Amniotic epithelial cell (primary cell): Measurements from ENCODE around the gene STK11IP.

Experiments used
- DNase-seq: peaks from one replicate; pipeline ENCODE4 v3.0.0-alpha.2; 2010; ENCODE audit warnings: low read depth

Gene STK11IP

GRCh38 chr2:219563271-219563928 is 34.3 kb upstream of the STK11IP start:
- DNase-seq, result no peak

DNA sequence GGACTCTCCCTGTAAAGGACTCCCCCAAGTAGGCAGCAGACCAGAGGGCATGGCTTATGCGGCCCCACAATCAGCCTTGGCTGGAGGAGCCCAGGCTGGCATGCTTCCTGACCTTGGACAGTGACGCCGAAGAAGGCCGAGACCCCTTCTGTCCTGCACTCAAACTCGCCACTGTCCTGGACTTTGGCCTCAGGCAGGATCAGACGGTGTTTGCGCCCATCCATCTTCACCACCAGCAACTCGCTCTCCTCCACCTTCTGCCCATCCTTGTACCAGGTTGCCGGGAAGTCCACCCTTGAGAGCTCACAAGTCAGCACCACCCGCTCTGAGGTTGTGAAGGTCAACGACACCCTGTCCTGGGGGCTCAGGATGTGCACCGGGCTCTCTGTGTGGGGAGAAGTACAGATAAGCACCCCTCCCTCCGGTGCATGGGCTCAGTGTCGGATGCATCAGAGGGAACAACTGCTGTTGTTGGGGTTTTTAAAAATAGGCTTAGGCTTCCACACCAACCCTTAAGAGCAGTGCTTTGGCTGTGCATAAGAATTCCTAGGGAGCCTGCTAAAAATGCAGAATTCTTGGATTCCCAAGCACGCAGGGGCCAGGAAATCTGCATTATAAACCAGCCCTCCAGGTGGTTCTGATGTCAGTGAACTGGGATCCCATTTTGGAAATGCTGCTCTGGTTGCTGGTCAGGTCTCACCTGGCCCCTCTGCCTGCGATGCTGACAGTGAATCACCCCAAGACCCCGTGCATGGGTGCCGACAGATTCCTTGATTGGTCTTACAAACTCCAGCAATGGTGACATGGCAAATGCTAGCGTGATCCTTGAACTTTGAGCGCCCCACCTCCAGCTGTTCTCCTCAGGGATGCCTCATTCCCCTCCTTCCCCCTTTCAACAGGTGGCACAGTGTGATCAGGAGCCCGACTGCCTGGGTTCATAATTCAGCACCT is 32.3 kb upstream of the STK11IP start:
- no peak for DNase-seq

- DNase-seq, result no peak
Observed at GRCh38 chr2:219566640-219567039, 31.0 kb upstream of the STK11IP start.

DNA sequence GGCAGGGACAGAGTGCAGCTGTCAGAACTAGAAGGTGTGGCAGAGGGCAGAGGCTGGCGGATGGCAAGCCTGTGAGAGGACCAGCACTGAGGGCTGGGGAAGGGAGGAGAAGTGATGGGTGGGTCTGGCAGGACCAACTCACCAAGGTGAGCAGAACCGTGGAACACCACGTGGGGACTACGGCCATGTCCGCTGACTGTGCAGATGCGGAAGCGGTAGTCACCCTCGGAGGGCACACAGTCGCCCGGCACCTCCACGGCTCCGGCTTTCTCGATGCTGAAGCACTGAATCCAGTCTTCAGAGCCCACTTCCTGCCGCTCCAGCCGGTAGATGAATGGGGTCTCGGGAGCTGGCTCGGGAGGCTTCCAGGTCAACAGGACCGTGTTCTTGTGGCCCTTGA is 30.5 kb upstream of the STK11IP start:
- DNase-seq, result no peak

DNA sequence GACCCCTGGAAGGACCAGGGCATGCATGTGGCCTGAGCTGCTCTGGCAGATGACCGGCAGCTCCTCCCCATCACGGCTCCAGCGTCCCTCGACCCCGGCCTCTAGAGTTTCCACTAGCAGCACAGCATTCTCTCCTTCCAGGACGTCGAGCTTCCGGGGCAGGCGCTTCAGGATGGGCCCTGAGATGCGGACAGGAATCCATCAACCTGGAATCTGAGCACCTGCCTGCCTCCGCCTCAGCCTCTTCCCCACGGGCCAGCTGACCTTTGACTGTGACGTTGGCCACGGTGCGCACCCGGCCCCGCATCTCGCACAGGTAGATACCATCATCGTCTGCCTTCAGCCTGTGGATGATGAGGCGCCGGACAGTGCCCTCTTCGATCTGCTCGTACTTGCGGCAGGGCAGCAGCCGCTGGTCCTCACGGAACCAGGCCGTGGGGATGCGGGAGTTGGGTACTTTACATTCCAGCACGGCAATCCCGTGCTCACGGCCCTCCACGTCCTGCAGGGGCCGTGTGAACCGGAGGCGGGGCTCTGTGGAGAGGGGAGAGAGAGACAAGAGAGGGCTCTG is 29.8 kb upstream of the STK11IP start:
- DNase-seq, result no peak

GRCh38 chr2:219569041-219569440 is 28.6 kb upstream of the STK11IP start:
- no peak for DNase-seq

DNA sequence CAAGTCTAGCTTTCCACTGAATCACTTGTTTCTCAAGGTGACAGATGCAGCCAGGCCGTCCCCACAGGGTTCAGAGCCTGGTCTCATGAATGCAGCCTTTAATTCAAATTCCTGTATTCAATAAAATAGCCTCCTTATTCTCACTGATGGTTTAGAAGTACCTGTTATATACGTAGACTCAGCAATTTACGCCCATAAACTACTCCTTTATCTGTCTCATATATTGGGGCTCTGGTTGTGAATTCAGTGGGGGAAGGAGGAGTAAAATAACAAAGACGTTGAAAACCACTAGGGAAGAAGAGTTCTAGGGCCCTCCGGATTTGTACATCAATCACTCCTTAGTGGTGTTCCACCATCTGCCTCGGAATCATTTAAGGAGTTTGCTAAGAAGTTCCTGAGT is 28.0 kb upstream of the STK11IP start:
- no peak for DNase-seq

DNA sequence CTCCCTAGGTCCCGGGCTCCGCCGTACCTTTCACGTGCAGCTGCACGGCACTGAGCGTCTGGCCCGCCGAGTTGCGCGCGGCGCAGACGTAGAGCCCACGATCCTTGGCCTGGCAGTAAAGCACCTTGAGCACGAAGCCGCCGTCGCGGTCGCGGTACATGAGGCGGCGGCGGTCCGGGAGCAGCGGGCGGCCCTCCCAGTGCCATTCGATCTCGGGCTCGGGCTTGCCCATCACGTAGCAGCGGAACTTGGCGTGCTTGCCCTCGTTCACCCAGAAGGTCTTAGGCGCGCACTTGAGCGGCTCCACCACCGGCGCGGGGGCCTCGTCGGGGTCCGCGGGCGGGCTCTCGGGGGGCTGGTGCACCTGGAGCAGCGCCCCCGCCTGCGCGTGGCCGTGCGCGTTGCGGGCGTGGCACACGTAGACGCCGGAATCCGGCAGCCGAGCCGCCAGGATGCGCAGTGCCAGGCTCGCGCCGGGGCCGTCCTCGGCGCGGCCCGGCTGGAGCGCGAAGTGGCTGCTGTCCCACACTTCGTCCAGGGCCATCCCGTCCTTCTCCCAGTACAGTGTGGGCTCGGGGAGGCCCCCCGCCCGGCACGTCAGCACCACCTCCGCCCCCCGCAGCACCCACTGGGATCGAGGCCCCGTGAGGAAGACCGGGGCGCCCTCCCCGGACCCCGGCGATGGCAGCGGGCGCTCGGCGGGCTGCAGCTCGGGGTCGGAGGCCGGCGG is 27.3 kb upstream of the STK11IP start:
- DNase-seq, result no peak

GRCh38 chr2:219570924-219571310 is 26.7 kb upstream of the STK11IP start:
- DNase-seq, result no peak

- DNase-seq, result peak; percentile 97
Observed at GRCh38 chr2:219571311-219572236, 26.1 kb upstream of the STK11IP start, which contains the start of gene OBSL1. OBSL1 (minus strand) TSS chr2:219571539; CDS start chr2:219571232, 307 bp downstream.

- DNase-seq, result no peak
Observed at GRCh38 chr2:219572237-219573001, 25.2 kb upstream of the STK11IP start, which contains the start of gene INHA. INHA (plus strand) TSS chr2:219572310; CDS start chr2:219572375, 65 bp downstream.

DNA sequence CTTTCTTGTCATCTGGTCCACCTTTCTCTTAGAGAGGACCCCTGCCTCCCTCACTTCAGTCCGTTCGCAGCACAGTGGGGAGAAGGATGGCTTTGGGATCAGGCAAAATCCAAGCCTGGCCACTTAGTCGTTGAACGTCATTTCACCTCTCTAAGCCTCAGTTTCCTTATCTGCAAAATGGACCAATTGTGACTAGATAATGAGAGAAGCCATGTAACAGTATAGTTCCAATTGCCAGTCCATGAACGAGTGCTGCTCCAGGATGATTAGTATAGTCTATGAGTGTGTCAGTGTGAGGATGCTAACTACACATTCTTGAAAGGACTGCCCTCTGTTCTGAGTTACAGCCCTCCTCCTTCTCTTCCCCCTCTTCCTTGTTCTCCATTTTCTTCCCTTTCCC is 24.5 kb upstream of the STK11IP start:
- no peak for DNase-seq

DNA sequence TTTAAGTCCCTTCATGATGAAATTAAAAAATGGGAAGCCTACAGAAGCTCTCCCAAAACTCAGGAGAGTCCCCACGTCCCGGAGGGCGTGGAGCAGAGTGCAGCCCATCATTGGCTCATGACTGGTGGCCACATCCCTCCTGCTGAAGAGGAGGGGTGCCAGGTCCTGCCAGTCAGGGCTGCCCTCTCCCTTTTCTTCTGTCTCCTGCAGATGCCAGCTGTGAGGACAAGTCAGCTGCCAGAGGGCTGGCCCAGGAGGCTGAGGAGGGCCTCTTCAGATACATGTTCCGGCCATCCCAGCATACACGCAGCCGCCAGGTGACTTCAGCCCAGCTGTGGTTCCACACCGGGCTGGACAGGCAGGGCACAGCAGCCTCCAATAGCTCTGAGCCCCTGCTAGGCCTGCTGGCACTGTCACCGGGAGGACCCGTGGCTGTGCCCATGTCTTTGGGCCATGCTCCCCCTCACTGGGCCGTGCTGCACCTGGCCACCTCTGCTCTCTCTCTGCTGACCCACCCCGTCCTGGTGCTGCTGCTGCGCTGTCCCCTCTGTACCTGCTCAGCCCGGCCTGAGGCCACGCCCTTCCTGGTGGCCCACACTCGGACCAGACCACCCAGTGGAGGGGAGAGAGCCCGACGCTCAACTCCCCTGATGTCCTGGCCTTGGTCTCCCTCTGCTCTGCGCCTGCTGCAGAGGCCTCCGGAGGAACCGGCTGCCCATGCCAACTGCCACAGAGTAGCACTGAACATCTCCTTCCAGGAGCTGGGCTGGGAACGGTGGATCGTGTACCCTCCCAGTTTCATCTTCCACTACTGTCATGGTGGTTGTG is 23.0 kb upstream of the STK11IP start:
- no peak for DNase-seq

DNA sequence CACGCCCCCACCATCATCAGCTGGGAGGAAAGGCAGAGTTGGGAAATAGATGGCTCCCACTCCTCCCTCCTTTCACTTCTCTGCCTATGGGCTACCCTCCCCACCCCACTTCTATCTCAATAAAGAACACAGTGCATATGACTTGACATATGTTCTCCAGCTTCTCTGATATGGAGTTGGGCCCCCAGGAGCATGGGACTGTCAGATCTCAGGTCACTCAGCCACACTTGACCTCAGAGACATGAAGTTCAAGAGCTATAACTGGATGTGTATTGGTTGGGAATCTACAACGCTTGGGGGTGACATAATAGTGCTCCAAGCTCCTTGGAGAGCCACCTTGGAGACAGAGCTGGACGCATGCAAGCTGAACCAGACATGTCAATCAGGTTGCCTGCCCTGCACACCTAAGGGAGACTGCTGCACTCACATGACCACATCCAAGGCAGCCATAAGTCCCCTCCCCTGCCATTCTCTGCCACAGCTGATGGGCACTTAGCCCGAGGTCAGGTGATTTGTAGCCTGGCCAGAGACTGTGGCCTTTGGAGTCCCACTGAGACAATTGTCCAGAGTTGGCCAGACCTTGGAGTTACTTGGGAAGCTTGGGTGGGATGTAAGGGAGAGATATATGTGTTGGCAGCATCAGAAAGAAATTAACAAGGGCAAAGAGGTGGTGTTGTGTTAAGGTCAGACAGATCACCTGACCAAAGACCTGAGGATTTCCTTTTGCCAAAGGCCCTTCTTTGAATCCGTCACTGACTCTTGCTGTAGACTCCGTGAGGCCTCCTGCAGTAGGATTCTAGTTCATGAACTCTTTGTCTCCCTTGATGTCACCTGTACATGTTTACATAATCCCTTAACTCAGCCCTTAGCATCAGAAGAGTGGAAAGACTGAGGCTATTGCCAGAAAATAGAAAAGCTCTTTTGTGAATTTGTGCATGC is 21.8 kb upstream of the STK11IP start:
- no peak for DNase-seq

GRCh38 chr2:219576505-219577388 is 20.9 kb upstream of the STK11IP start:
- no peak for DNase-seq

GRCh38 chr2:219578811-219579613 is 18.6 kb upstream of the STK11IP start:
- peak; percentile 93 for DNase-seq
